Activated CD4-positive, alpha-beta T cell treated with anti-CD3 and anti-CD28 coated beads for 1 hour (primary cell): ENCODE measurements around the gene IMMP2L.
A peak's percentile ranks its signal among the peaks of the same experiment; 100 is the strongest.
"Not testable (repeated sequence)": the region's sequence is repeated elsewhere in the genome, so short reads cannot be mapped to it uniquely, and the experiment has no call there.

Experiments used
- DNase-seq: peaks from one replicate; pipeline ENCODE4 v3.0.0-alpha.2; 2020

Gene IMMP2L

GRCh38 chr7:111091593-111092358 is 470.5 kb downstream of the IMMP2L start:
- no peak for DNase-seq

- DNase-seq: no peak
Observed at GRCh38 chr7:111090846-111091245, 471.4 kb downstream of the IMMP2L start, which contains the start of gene LRRN3. TSS of gene LRRN3 (plus strand) at chr7:111091127. CDS start at chr7:111122773, 31,646 bp downstream.

DNA sequence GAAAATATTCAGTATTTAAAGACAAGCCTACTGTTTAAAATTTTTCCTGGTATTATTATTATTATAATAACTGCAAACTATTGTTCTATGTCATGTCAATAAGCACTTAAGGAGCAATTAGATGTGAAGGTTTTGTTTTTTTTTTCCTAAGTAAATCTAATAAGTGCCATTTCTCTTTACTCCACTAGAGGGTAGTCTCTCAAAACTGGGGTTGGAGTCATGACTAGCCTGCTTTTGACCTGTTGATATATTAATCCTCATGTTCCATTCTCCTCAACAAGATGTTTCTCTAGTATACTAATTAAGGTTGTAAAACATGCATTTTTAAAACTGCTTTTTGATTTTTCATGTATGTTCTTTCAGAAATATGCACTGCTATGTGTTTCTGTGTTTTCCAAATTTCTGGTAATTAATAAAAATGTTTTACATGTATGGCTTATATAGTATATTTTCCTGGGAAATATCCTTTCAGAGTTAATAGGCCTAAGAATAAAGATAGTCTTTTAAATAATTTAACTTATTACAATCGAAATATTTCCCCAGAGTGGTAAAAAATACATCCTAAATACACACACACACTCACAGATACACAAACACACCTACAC is 472.4 kb downstream of the IMMP2L start:
- no peak for DNase-seq

GRCh38 chr7:111088328-111088727 is 474.0 kb downstream of the IMMP2L start:
- DNase-seq: no peak

GRCh38 chr7:111086532-111086931 is 475.8 kb downstream of the IMMP2L start:
- DNase-seq: no peak

DNA sequence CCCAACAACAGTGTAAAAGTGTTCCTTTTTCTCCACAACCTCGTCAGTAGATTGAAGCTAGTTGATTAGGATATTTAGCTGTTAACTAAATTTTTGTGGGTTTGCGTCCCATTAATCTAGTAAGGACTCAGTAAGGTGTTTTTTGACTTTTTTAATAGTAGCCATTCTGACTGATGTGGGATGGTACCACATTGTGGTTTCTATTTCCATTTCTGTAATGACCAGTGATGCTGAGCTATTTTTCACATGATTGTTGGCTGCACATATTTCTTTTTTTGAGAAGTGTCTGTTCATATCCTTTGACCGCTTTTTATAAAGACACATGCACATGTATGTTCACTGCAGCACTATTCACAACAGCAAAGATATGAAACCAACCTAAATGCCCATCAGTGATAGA is 476.9 kb downstream of the IMMP2L start:
- no peak for DNase-seq

- DNase-seq: peak; percentile 22
Observed at GRCh38 chr7:111083413-111083812, 478.9 kb downstream of the IMMP2L start.

GRCh38 chr7:111082351-111082750 is 479.9 kb downstream of the IMMP2L start:
- no peak for DNase-seq

- DNase-seq: no peak
Observed at GRCh38 chr7:111081546-111082267, 480.6 kb downstream of the IMMP2L start.

DNA sequence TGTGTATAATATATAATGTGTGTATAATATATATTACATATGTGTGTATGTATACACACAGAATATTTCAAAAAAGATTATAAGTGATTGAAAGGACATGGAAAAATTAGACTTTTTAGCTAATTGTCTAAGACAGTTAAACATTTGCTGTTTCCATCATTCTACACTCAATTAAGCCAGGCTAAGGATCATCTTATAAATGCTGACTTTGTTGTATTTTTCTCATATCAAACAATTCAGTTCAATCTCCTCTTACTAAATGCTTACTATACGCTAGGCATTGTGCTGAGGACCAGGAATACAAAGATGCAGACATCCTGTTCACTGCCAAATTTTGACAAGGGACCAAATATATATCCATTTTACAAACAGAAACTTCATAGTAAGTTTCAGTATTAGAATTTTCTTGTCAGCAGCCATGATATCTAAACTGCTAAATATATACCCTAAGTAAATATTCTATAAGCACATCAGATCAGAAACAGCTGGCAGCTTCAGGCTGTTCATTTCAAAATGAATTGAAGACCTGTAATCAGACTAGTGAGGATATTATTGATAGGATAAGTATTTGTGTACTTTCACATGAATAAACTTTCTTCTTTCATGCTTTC is 481.7 kb downstream of the IMMP2L start:
- DNase-seq: no peak

GRCh38 chr7:111077001-111077400 is 485.3 kb downstream of the IMMP2L start:
- no peak for DNase-seq

GRCh38 chr7:111076205-111076604 is 486.1 kb downstream of the IMMP2L start:
- no peak for DNase-seq

- no peak for DNase-seq
Observed at GRCh38 chr7:111075498-111075897, 486.8 kb downstream of the IMMP2L start.

DNA sequence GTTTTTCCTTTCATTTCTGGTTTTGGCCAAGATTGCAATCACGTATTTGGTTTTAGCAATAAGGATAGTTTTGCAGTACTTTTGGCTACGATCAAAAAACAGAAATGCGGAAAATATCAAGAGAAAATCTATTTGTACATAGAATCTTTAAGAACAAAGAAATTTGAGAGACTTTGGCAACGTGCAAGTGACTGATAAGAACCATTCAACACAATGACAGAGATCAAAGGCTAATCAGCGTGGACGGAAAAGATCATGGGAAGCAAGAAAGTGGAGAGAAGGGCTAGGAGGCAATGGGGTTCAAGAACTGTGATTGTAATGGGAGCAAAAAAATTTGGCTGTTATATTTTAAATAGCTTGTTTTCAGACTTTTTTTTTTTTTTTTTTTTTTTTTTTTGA is 487.5 kb downstream of the IMMP2L start:
- no peak for DNase-seq

DNA sequence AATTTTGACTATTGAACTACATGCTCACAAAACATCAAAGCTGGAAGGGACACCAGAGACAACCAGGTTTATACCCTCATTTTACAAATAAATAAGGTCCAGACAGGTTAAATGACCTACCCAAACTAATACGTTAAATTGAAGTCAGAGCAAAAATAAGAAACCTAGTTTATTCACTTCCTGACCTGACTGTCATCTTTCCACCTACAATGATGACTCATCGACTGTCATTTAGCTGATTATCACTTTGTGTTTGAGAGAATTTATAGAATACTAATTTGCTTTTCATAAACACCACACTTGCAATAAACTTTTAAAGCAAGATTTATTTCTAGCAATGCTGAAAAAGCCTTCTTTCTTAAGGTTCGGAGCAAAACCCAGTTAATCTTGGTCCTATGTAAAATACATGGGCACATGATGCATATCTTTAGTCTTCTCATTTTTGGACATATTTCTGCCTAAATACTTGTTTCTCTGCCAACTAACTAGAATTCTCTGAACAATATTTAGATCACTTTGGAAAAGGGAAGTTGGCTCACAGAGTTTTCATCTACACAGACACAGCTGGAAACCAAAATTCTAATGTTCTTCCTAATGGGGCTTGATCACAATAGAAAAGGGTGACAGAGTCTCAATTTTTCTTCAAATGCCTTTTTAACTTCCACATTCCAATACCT is 488.1 kb downstream of the IMMP2L start:
- DNase-seq: no peak

- DNase-seq: not testable (repeated sequence)
Observed at GRCh38 chr7:111072658-111073057, 489.6 kb downstream of the IMMP2L start.

DNA sequence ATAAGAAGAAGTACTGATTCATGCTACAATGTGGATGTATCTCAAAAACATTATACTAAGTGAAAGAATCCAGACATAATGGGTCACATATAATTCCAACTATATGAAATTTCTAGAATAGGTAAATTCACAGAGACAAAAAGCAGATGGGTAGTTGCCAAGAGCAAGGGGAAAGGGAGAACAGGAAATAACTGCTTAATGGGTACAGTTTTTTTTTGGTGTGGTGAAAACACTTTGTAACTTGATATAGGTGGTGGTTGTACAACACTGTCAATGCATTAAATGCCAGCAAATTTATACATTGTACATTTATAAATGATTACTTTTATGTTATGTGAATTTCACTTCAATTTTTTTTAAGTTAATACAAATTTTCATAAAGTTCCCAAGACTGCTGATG is 490.7 kb downstream of the IMMP2L start:
- no peak for DNase-seq

DNA sequence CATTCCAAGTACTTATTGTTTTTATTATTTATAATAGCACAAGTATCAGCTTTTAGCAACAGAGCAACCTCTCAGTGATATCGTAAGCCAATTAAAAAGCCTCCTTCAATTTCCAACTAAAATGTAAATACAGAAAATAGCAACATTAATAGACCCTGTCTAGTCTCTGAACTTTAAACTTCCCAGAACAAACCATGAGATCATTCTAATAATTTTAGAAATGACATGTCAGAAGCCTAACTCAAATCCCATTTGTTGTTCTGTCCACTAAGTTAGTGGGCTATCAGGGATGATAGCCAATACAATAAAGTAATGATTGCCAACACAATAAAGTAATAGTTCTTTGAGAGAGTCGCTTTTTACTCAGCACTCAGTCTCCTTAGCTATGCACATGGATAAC is 493.7 kb downstream of the IMMP2L start:
- DNase-seq: no peak

DNA sequence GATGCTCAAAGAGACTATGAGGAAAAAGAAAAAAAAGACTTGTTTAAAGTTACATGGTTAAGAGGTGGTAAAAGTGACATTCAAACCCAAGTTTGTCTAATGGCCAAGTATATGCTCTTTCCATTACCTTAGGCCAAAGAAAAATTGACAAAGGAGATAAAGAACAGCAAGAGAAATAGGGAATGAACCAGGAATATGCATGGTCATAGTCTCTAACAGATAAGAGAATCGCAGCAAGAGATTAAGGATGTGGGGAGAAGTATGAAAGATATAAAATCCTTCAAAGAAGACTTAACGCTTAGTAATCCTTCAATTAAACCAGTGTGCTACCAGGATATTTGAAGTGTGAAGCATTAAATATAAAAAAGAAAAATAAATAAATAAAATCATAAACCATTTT is 494.6 kb downstream of the IMMP2L start:
- no peak for DNase-seq

- no peak for DNase-seq
Observed at GRCh38 chr7:111067251-111067650, 495.0 kb downstream of the IMMP2L start.

GRCh38 chr7:111063166-111063565 is 499.1 kb downstream of the IMMP2L start:
- no peak for DNase-seq

DNA sequence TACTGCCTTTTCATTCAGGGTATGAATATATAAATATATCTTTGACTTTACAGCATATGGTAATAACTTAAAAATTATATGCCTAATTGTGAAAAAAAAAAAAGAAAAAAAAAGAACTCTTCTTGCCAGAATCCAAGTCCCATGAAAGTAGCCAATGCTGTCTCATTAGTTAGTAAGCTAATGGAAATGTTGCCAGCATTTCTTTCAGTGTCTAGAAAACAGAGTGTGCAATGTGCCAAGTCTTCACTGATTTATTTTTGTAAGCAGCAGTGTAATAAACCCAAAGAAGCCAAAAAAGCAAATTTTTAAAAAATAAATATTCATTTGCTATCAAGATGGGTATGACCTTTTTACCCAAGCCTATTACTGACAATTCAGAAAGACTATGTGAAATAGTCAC is 502.5 kb downstream of the IMMP2L start:
- DNase-seq: no peak

GRCh38 chr7:111057066-111057465 is 505.2 kb downstream of the IMMP2L start:
- DNase-seq: no peak
